ENCODE data around the gene ERI3. TPM values are rescaled to one million over a fixed set of nuclear protein-coding genes. Genes with fewer than 3 reads are reported as not detected.

Gene ERI3
- total RNA-seq, 4 donors from 2014 or later, result 23.8 to 30.5 (median 28.7) TPM

DNA sequence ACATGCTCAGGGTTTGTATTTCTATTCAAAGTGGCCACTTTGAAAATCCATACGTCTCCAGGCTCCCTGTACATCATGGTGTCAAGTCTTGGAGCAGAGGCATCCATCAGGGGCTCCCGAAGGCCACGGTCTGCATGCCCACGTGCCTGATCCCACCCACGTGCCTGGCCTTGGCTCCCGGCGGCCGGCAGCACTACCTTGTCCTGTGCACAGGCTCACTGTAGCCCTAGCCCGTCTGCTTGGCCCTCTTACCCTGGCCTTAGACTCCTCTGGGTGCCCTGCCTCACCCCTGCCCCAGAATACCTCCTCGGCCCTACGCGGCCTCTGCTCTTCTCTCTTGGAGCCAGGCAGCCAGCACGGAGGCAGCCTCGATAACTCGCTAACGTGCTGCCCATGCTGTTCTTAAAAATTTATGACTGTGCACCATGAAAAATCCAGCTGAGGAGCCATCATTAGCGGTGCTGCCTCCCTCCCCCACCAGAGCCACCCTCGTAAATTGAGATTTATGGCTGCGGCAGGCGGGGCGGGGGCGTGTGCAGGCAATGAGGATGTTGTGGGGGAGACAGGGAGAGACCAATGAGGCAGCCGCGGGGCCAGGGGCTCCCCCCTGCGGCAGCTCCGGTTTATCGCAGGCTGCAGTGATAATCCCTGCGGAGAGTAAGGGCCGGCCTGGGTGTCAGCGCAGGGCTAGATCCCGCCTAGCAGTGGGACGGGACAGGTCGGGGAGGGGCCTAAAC lies 117.2 kb downstream of the ERI3 start:
- TF ChIP-seq, protein P1, sequence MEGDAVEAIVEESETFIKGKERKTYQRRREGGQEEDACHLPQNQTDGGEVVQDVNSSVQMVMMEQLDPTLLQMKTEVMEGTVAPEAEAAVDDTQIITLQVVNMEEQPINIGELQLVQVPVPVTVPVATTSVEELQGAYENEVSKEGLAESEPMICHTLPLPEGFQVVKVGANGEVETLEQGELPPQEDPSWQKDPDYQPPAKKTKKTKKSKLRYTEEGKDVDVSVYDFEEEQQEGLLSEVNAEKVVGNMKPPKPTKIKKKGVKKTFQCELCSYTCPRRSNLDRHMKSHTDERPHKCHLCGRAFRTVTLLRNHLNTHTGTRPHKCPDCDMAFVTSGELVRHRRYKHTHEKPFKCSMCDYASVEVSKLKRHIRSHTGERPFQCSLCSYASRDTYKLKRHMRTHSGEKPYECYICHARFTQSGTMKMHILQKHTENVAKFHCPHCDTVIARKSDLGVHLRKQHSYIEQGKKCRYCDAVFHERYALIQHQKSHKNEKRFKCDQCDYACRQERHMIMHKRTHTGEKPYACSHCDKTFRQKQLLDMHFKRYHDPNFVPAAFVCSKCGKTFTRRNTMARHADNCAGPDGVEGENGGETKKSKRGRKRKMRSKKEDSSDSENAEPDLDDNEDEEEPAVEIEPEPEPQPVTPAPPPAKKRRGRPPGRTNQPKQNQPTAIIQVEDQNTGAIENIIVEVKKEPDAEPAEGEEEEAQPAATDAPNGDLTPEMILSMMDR (IDR thresholded peaks at IDR 0.05; ENCODE audit: low read depth), result no peak

DNA sequence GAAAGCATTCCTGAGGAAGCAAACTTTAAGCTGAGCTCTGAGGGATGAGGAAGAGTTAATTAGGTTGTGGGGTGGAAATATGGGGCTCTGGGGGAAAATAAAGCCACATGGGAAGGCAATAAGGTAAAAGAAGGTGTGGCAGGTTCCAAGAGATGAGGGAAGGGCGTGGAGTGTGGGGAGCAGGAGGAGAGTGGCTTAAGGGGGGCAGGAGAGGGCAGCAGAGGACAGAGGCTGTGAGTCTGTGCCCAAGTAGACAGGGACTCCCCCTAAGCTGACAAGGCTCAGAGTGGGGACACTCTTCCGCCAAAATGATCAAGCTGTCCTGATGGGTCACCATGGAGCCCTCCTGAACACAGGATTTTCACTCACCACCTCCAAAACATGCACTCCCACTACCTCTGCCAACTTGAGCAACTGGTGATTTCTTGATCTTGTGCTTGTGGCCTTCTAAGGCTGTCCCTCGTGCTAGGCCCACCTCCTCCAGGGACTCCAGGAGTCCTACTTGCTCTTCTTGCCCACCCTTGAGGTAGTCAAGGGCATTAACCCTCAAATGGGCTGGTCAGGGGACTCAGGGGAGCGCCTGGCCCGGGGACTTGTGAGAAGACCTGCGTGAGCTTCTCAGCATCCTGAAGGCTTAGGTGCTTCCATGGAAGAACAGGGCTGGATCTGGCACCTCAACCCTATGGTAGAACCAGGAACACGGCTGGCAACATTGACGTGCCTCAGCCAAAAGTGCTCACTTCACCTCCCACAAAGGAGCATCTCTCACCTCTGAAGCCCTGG lies 118.4 kb downstream of the ERI3 start:
- TF ChIP-seq, protein P1 (IDR thresholded peaks at IDR 0.05; ENCODE audit: low read depth), result no peak

DNA sequence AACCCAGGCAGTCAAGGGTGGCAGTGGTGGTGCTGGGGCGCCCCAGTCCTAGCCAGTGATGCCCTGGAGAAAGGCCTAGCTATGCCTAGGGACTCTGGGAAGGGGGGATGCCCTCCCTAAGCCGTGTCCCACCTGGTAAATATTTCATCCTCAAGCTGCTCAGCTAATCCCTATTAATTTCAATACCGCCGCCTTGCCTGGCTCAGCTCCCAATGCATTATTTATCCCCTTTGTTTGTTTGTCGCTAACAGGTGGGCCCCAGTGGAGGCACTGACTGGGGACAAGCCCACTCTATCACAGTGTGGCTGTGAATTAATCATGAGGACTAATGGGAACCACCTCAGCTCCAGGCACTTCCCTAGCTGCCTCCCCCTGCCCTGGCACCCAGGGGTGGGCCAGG lies 119.2 kb downstream of the ERI3 start:
- TF ChIP-seq, protein P1 (IDR thresholded peaks at IDR 0.05; ENCODE audit: low read depth), result no peak

DNA sequence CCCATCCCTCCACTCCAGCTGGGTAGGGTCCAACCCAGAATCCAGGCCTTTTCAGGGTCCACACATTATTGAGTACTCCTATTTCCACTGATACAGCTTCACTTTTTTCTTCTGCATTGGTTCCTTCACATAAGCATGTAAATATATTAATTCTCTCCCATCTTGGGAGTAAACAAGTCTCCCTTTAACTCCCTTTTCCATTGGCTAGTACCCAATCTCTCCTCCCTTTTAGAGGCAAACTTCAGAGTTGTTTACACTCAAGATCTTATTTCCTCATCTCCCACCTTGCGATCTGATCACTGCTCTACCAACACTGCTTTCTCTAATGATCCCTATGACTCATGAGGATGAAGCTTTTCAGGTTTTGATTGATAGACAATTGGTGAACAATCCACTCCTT lies 121.5 kb downstream of the ERI3 start:
- TF ChIP-seq, protein P1 (IDR thresholded peaks at IDR 0.05; ENCODE audit: low read depth), result no peak

DNA sequence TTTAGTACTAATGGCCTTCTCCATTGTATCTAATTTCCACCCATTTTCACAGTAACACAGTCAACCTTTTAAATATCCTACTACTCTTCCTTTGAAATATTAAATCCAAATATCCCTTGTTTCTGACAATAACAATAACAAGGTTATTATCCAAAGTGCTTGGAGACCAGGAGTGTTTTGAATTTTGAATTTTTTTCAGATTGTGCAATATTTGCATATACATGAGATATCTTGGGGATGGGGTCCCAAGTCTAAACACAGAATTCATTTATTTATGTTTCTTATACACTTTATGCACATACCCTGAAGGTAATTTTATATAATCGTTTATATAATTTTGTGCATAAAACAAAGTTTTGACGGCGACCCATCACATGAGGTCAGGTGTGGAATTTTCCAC lies 124.3 kb downstream of the ERI3 start:
- TF ChIP-seq, protein P1 (IDR thresholded peaks at IDR 0.05; ENCODE audit: low read depth), result no peak

DNA sequence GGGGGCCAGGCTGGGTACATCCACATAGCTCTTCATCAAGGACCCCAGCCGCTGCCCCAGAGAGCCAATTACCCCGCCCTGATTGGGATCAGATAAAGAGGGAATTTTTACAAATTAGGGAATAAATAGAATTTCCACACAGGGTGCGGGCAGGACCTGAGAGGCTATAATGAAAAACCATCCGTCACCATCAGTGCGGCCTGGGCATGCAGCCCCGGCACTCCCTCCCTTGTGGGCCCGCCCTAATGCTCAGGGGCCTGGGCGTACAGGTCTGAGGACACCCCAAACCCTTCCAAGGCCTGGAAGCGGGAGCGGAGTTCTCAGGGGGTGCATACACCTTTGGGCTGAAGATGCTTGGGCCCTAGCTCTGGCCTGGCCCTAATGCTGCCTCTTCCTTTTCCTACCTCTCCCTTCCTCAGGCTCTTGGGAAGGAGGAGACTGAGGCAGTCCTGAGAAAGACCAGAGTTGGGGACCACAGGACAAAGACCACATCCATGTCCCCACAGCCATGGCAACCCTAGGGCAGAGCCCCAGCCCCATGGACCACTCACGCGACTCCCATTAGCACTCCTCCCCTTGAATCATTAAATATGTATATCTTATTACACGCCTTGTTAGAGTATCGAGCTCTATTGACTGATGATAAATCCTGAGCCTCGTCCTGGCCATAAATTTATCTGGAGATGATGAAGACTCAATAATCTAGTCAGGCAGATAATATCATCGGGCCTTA lies 125.5 kb downstream of the ERI3 start:
- TF ChIP-seq, protein P1 (IDR thresholded peaks at IDR 0.05; ENCODE audit: low read depth), result no peak

DNA sequence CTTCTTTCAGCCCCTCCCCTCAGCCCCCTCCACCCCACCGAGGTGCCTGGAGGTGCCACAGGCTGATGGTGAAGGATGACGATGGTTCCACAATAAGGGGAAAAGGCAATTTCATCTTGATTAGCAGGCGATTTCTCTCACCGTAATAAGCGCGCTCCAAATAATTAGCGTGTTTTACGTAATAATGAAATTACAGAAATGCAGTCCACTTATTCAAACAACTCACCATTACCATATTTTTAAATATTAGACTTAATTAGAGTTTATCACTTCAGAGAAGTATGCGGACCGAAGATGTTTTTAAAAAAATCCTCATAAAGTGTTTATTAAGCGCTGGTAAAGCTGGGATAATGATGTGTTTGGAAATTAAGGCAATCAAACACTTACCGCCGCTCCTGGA lies 126.8 kb downstream of the ERI3 start:
- TF ChIP-seq, protein P1 (IDR thresholded peaks at IDR 0.05; ENCODE audit: low read depth), result no peak
